ENCODE results near the gene HIPK2.

HIPK2 gene

DNA sequence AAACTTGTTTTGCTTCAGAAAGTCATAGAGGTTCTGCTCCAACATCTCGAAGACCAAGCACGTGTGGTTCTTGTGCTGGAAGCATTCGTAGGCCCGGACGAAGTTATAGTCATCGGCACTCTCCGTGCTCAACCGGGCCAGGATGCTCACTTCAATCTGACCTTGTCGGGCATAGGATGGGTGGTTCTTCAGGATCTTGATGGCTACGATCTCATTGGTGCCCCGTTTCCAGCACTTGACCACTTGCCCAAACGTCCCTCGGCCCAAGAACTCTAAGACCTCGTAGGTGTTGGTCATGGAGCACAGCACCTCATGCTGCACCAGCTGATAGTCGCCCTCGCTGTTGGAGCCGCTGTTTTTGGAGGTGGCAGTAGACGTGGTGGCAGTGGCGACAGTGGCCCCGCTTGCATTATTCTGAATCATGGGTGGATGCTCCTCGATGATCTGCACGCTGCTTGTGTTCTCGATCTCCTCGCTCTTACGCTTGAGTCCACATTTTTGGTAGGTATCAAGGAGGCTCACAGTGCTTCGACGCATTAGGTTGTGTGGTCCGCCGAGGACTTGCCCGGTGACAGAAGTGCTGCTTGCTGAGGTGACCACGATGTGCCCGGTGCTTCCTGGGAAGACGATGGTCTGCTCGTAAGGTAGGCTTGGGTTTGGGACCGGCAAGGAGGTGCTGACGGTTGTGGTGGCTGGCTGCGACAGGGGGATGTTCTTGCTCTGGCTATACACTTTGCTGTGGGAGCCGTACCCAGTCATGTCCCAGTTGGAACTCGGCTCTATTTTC is 61.4 kb downstream of the HIPK2 start:
- DNase-seq (ENCODE audit: low spot score): no peak
- FAIRE-seq: no peak

DNA sequence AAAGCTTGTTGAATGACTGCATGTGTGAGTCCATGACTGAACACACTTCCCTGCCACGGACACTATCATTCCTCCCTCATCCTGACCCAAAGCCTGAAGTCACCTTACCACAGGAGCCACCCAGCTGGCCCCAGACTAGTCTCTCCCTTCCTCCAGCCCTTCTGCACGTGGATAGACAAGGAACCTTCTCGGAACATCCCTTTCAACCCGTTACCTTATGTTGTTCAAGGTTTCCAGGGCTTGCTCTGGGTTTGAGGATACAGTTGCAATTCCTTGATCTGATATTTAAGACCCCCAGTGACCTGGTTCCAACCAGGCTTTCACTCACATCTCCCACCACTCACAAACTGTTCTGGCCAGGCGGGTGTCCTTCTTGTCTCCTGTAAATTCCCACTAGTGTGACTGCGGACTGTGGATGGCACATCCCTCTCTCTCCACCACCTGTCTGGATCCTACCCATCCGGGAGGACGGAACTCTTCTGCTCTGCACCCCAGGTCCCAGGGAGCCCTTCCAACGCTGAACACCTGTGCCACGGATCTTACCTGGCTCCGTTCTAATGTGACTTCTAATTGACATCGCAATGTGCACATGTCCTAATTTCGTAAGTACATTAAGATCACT is 62.5 kb downstream of the HIPK2 start:
- DNase-seq (ENCODE audit: low spot score) (no peak), FAIRE-seq (no peak)

DNA sequence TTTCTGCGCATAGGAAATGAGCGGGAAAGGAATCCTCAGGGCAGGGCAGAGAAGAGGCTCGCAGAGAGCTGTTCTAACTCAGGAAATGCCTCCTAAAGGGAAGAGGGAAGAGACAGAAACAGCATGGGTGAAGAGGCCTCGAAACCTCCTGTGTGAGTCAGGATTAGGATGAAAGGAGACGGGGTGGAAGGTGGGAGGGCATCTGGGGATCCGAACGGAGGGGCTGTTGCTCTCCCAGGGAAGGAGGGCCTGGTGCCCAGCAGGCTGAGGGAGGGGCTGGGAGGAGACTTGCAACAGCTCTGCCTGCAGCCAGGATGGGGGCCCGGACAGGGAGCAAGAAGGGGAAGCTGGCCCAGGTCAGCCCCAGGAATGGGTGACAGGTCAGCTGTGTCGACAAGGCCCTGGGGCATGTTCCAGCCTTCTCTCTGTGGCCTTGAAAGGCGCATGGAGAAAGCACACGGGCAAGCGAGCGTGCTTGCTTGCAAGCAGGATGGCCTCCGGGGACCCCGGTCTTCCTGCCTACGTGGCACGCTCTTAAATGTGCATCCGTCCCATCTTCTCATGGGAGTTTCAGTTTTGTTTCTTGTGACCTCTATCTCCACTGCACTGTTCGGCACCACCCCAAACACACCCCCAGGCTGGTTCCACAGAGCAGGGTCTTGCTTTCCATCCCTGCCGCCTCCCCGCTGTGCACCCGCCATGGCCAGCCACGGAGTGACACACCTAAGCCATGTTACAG is 63.5 kb downstream of the HIPK2 start:
- DNase-seq (ENCODE audit: low spot score) (no peak), FAIRE-seq (no peak)

DNA sequence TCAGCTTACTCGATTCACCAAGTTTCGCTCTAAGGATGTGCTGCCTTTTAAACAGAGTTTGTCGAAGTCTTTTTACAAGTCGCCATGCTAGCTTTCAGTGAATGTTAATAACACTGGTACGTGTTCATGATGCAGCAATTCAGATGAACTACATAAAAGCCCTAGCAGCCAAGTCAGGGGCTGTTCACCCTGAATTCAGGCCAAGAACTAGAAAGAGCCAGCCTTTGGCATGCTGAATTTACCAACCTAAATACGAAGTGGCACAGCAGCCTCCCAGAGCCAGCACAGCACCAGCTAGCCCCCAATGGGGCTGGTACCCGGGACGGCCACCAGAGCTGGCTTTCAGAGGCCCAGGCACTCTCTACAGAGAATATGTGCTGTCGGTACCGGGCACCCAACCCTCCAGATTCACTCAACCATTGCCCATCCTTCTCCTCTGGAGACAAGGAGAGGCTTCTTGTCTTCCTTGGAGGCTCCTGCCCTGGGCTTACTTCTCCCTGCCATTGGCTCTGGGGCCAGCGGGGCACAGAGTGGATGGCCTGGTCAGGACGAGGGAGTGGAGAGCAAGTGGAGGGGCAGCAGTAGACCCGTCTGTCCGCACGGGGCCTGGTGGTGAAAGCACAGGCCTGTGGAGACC is 64.2 kb downstream of the HIPK2 start:
- FAIRE-seq: no peak

DNA sequence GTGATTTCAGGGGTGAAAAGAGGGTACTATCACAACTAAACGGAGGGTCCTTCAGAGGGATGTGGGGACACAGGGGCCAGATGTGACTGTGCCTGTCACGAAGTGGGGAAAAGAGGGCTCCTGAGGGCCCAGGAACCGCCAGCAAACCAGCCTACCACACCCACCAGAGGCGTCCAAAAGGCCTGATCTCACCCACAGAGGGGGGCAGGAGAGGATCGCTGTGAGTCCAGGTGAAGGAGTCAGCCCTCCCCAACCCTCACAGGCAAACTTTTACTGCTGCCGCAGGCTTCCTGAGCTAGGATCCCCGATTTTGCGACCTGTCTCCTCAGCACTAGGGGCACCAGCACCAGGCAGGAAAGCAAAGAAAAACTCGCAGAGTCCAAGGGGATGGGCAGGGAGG is 64.7 kb downstream of the HIPK2 start:
- no peak for DNase-seq (ENCODE audit: low spot score)

More for the DNA sequence above, 64.2 kb downstream of the HIPK2 start:
- DNase-seq (ENCODE audit: low spot score): no peak

GRCh38 chr7:139711991-139712743 is 65.6 kb downstream of the HIPK2 start:
- DNase-seq (ENCODE audit: low spot score) (no peak), FAIRE-seq (no peak)

More for the DNA sequence above, 64.7 kb downstream of the HIPK2 start:
- FAIRE-seq: no peak

DNA sequence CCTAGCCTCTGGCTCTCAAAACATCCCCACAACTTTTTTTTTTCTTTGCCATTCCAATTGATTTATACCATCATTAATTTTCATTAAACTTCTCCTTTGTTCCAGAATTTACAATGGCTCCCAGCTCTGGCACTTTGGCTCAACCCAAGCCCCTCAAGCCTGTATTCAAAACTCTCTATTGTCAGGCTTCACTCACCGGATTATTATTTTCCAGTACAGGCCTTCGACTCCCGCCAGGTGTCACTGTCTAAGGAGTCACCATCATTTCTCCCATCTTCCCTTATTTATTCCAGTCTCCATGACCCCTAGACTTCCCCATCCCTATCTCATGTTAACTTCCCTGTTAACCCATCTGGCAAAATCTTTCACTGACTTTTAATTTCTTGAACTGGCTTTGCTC is 67.8 kb downstream of the HIPK2 start:
- DNase-seq (ENCODE audit: low spot score): no peak
- FAIRE-seq: no peak

DNA sequence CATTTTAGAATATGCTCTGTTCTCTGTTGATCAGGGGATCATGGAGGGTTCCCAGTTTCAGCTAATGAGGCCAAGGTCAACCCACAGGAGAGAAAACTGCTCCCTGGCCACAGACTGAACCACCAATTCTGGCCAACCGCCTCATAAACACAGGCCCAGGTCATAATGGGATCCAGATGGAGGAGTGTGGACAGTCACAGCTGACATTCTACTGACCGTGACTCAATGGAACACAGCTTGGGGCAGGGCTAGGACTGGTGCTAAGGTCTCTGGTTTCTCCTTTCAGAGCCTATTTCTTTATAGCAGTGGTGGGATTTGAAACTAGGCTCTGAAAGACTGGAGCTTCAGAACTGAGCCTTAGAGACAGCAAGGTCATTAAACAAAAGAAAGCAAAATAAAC is 68.3 kb downstream of the HIPK2 start:
- FAIRE-seq (no peak), DNase-seq (ENCODE audit: low spot score) (no peak)

- DNase-seq (ENCODE audit: low spot score) (no peak), FAIRE-seq (no peak)
These were observed 69.3 kb downstream of the HIPK2 start for GRCh38 chr7:139708541-139708940.

GRCh38 chr7:139706837-139707236 is 71.0 kb downstream of the HIPK2 start:
- no peak for FAIRE-seq

GRCh38 chr7:139704308-139704879 is 73.4 kb downstream of the HIPK2 start:
- no peak for DNase-seq (ENCODE audit: low spot score)

More at GRCh38 chr7:139706837-139707236, 71.0 kb downstream of the HIPK2 start:
- no peak for DNase-seq (ENCODE audit: low spot score)

DNA sequence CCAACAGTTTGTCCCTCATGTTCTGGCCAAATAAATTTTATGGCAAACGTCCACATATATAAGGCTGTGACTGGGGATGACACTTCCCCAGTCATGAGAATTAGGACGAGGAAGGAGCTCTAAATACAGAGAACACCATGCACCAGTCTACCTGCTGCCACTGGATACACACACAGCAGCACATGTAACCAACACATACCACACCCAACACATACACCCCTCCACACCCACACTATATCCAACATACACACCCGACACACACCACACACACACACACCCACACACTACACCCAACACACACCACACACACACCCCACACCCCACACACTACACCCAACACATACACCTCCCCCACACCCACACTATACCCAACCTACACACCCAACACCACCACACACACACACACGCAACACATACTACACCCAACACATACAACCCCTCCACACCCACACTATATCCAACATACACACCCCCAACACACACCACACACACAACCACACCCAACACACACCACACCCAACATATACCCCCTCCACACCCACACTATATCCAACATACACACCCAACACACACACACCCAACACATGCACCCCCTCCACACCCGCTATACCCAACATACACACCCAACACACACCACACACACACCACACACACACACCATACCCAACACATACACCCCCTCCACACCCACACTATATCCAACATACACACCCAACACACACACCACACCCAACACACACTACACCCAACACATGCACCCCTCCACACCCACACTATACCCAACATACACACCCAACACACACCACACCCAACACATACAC is 74.1 kb downstream of the HIPK2 start:
- FAIRE-seq (no peak), DNase-seq (ENCODE audit: low spot score) (no peak)

More at GRCh38 chr7:139704308-139704879, 73.4 kb downstream of the HIPK2 start:
- no peak for FAIRE-seq

GRCh38 chr7:139702811-139703486 is 74.8 kb downstream of the HIPK2 start:
- DNase-seq (ENCODE audit: low spot score) (no peak), FAIRE-seq (no peak)

DNA sequence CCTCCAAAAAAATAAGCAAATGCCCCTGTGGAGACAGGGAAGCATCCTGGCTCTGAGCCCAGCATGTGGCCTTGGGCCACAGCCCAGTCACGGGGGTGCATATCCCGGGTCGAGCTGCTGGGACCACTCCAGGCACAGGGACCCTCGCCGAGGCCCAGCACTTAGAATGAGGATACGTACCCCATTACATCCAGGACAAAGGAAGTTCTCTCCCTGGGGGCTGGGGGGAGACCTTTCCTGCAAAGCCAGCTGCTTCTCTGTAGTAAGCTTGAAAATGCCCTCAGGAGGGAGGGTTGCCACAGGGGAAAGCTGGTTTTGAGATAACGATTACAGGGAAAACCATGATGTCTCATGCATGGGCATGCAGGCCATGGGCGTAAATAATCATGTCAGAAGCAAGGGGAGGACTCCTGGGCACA is 75.5 kb downstream of the HIPK2 start:
- FAIRE-seq: no peak
- DNase-seq (ENCODE audit: low spot score): no peak

- FAIRE-seq: no peak
- no peak for DNase-seq (ENCODE audit: low spot score)
These were observed 75.9 kb downstream of the HIPK2 start for GRCh38 chr7:139701908-139702307.

DNA sequence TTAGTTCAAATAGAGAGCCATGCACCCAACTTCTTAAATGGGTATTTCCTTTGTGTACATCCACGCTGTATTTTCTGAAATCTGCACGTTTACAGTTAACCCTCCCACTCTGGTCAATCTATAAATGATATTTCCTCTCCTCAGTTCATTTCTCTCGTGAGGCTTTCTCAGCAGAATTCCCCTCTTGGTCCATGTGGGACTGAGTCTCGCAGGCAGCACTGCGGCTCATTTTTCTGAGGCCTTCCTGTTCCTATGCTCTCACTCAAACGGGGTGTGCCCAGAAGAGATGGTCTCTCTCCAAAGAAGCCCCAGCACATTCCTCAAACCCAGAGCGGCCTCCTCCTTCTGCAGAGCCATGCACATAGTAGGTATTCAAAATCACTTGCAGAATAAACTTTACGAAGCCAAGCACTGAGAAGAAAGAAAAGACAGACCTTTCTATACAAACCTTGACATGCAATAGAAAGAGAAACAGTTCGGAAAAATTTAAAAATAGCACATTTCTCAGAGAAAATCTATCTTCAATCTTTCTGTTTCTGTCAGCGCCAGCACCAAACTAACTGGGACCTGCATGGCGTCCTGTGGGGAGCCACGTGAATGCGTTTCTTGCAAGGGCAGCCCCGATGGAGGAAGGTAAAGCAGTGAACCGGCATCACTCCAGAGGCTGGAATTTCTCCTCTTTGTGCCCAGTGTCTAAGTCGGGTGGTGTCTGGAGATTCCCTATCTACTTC is 77.1 kb downstream of the HIPK2 start:
- FAIRE-seq (no peak), DNase-seq (ENCODE audit: low spot score) (no peak)

GRCh38 chr7:139699640-139700504 is 77.9 kb downstream of the HIPK2 start:
- no peak for DNase-seq (ENCODE audit: low spot score)

DNA sequence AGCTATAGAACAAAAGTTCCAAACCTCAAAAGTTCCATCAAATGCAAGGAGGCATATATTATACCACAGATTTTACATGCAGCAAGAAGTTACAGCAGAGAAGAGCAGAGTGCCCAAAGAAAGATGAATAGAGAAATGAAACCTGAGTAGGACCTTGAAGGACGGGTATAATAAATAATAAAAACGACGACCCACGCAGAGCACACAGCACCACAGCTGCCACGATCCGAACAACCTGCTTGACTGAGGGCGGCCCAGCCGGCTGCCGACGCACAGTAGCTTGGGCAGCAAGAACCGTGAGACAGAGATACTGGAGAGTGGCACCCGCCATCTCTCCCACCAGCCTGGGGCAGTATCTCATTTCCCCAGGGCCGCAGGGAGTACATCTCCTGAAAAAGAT is 79.0 kb downstream of the HIPK2 start:
- FAIRE-seq (no peak), DNase-seq (ENCODE audit: low spot score) (no peak)

More at GRCh38 chr7:139699640-139700504, 77.9 kb downstream of the HIPK2 start:
- no peak for FAIRE-seq
